Tongue (tissue), 2 donors: Measurements from ENCODE around the gene FATE1. TPM values are rescaled to one million over a fixed set of nuclear protein-coding genes. Genes with fewer than 3 reads are reported as not detected.

Experiments used
- DNase-seq: peaks from one replicate; pipeline ENCODE4 v3.0.0-alpha.2; 2015
- total RNA-seq: library from RNA; depleted of rRNA; stranded (reverse); fragments of >200 nt; gene quantifications from one replicate; pipeline ENCODE4 v1.2.3, GENCODE V29; 2014

The FATE1 gene
- total RNA-seq, 1 donor from 2014 or later, result 0.51 TPM

GRCh38 chrX:151704041-151704663 is 11.7 kb upstream of the FATE1 start:
- peak; percentile 52 for DNase-seq

- DNase-seq, result no peak
Measured at GRCh38 chrX:151708821-151709220, 7.0 kb upstream of the FATE1 start.

DNA sequence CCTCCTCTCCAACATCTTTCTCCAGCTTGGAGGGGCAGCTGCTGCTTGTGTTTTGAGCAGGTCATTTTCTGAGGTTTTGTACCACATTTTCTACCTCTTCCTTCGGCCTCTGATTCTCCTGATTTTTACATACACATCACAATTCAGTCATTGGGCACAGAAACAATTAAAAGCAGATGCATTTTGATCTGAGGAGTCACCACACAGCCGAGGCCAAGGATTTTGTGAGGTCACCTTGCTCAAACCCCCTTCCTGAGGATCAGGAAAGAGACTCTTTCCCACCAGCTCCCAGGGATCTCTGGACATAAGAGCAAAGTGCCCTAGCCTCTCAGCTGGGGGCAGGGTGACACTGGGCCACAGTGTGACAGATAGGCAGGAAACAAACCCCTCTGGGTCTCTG is 5.4 kb upstream of the FATE1 start:
- DNase-seq, result no peak

- no peak for DNase-seq
Measured at GRCh38 chrX:151711154-151711553, 4.7 kb upstream of the FATE1 start.

GRCh38 chrX:151711787-151712186 is 4.0 kb upstream of the FATE1 start:
- DNase-seq, result peak; percentile 65

- DNase-seq, result no peak
Measured at GRCh38 chrX:151712253-151712652, 3.6 kb upstream of the FATE1 start.

GRCh38 chrX:151713849-151714248 is 2.0 kb upstream of the FATE1 start:
- no peak for DNase-seq

DNA sequence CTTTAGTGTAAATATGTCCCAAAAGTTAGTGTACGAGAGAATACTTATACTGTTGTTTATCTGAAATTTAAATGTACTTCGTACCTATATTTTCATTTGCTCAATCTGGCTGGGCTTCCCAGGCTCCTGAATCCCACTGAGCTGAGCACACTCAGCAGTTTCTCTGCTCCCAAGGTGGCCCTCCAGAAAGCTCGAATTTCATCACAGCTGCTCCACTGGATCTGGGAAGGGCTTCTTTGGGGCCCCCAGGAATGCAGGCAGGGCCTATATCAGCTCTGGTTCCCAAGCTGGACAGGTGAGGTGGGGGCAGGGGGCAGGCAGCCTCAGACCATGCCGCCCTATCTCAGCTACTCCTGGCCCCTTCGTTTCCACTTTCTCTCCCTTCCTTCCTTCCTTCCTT is 1.5 kb upstream of the FATE1 start:
- peak; percentile 58 for DNase-seq

DNA sequence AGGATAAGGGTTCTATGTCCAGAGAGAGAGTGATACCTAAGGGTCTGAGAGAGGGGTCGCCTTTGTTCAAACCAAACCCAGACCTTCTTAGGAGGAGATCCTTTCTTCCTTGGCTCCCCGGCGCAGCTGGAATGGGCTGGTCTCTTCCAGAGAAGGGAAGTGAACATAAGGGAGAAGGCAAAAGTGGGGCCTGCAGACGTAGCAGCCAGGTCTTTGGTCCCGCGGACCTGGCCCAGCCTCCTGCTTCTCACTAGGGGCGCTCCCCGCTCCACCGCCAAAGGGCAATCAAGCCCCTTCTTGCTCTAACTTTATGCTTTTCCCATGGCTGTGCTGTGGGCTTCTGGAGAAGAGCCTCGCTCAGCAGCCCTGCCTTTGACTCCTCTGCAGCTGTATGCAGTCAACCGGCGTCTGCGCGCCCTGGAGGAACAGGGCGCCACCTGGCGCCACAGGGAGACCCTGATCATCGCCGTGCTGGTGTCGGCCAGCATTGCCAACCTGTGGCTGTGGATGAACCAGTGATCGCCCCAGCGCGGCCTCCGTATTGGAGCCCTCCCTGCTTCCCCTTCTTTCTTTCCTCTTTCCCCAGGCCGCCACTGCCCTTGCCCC is 6.5 kb downstream of the FATE1 start:
- peak; percentile 73 for DNase-seq

DNA sequence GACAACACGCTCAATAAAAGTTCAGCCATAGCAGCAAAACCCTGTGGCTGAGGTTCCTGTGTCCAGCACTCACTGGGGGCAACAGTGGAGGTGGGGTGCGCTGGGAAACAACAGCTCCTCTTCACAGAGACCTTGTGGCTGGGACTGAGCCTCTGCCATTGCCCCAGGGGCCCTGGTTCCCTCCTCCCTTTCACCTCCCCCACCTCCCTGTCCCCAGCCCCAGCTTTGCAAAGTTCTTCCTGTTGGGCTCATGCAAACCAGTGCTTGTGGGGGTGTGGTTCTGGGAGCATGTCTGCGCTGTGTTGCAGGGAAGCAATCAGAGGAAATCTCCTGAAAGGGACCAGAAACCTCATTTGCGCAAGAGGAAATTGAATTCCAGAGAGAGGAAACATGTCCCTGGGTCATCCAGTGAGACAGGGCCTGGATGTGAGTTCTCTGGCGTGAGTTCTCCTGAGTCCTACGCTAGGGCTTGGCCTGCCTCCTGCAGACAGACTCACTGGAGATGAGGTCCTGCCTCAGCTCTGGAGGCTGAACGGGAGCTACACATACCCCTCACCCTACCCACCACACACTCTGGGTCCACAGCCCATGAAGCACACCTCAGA is 7.4 kb downstream of the FATE1 start:
- no peak for DNase-seq

DNA sequence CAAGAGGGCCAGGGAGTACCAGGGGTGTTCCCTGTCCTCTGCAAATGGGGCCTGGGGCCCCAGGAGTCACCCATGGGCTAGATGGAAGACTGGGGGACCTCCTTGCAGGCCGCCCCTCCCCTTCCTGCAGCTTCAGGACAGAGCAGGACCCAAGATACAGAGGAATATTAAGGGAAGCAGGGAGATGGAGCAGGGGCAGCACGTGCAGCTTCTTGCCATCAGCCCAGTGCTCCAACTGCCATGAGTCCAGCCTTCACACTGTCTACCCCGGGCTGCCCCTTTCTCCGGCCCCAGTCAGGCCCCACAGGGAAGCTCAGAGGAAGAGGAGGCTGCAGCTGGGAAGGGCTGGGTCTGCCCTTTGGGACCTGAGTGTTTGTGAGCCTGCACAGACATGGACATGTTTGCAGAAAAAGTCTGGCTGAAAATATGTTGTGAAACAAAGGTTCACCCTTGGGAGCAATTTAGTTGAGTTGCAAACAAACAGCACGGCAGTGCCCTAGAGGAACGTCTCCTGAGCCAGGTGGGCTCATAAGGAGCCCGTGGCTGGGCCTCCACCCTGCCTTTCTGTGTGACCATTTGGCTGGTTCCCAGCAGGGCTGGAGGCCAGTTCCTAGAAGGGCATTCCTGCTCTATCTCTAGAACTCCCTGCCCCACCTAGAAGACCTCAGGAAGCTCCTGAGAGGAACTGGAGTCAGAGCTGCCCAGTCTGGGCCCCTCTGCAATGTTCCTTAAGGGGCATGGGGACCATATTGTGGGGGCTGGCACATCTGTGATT is 8.9 kb downstream of the FATE1 start:
- DNase-seq, result no peak

GRCh38 chrX:151725338-151725614 is 9.4 kb downstream of the FATE1 start:
- DNase-seq, result no peak

GRCh38 chrX:151726751-151727150 is 10.9 kb downstream of the FATE1 start:
- no peak for DNase-seq

- DNase-seq, result no peak
Measured at GRCh38 chrX:151727346-151727745, 11.5 kb downstream of the FATE1 start.

DNA sequence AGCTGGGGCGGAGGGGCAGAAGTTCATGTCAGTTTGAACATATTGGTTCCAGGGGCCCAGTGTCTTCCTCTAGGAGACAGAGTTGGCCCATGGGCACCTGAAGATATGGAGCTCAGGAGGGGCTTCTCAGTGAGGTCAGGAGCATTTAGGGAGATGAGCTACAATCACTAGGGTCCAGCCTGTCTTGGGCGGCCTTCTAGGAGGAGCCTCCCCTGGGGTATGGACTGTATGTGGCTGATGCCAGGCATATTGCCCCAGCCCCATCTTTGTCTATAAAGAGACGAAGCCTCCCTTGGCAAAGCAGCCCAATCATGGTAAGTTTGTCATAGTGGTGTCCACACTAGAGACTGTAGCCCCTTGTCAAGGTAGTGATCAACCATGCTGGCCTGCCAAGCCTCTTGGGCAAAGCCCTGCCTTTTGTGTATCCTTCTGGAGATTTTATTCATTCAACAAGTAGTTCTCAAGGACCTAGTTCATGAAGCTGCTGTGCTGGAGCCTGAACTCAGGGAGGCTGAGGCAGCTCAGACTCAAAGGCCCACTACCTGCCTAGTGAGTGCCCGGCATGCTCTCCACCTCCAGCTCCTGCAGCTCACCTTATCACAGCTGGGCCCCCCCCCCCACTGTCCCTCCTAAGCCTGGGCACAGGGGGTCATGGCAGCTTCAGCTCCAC is 13.4 kb downstream of the FATE1 start:
- DNase-seq, result no peak

GRCh38 chrX:151734446-151734845 is 18.6 kb downstream of the FATE1 start, which contains the start of gene CNGA2:
Gene CNGA2, plus strand, starts transcription at chrX:151734746. Its CDS starts 3,738 bp downstream, at chrX:151738484.
- DNase-seq, result no peak

- no peak for DNase-seq
Measured at GRCh38 chrX:151735219-151735618, 19.4 kb downstream of the FATE1 start.

DNA sequence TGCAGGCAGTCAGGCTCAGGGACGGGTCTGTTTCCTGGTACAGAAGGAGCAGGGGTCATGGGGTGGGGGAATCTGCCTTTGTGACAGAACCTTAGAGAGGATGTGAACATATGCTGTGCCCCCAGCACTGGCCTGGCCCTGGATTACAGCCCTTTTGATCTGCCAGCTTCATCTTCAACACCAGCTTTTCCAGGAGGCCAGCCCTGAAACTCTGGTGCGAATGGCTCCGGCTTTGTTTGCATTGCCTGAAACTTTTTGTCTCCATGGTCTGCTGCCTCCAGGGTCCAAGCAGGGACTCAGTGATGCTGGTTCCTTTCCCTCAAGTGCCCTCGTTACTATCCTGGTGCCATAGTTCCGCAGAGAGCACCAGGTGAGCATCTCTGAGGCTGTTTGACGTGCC is 20.9 kb downstream of the FATE1 start:
- DNase-seq, result no peak

DNA sequence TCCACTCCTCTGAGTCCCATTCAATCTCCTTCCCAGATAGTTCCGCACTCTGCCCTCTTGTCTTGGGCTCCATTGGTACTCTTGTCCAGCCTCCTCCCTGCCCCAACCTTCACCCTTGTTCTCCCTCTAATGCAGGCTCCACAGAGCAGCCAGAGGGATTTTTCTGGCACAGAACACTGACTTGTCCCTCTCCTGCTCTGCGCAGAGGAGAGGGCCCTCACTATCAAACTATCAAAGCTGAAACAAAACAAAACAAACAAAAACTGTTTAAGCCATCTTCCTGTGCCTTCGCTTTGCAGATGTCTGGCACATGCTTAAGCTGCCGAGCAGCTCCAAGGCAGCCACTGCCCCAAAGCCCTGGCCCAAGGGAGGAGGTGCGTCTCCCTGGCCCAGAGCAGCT is 21.7 kb downstream of the FATE1 start:
- no peak for DNase-seq

GRCh38 chrX:151738751-151739150 is 22.9 kb downstream of the FATE1 start:
- no peak for DNase-seq

DNA sequence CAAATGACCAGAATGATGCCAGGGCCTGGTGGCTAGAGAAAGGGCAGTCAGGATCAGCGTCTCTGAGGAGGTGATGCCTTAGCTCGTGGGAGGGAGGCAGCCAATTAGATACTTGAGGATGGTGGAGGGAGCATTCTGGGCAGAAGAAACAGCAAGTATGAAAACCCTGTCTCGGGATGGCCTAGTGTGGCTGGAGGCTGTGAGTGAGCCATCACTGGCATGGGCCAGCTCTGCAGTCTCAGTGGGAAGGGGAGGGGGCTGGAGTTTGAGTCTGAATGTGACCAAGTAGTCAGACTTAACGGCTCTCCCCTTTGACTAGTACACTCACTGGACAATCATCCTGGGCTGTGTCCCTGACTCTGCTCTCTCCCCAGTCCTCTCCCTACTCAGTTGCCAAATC is 25.8 kb downstream of the FATE1 start:
- DNase-seq, result no peak

GRCh38 chrX:151742311-151742710 is 26.5 kb downstream of the FATE1 start:
- DNase-seq, result no peak
